CD14-positive monocyte (primary cell): ENCODE data around the gene TP53I3. TPM values are rescaled to one million over a fixed set of nuclear protein-coding genes. Genes with fewer than 3 reads are reported as not detected.
"Not testable (repeated sequence)": the region's sequence is repeated elsewhere in the genome, so short reads cannot be mapped to it uniquely, and the experiment has no call there.

Source experiments
- DNase-seq, 3 donors: peaks; one replicate each; pipeline ENCODE4 v3.0.0-alpha.2; 2011 to 2022
- H2AFZ ChIP-seq: 2 replicates; pipeline ENCODE4 v1.6.0; 2012; ENCODE audit warnings: mild to moderate bottlenecking, low read depth, low read length, inconsistent platforms; ENCODE audit not compliant: insufficient read depth, poor library complexity, severe bottlenecking
- H3K27ac ChIP-seq, 2 donors: 1 replicate in 1 of 2; 2 replicates in 1 of 2; pipeline ENCODE4 v1.5.1; 2012 to 2013; ENCODE audit warnings: low read length in 2 of 2, control low read depth in 1 of 2, inconsistent platforms in 1 of 2, low read depth in 1 of 2, mild to moderate bottlenecking in 1 of 2
- H3K27me3 ChIP-seq, 2 donors: one replicate each; pipeline versions ENCODE4 v1.6.0 to v1.6.1; 2011 to 2013; ENCODE audit warnings: low read length in 2 of 2; ENCODE audit not compliant: control insufficient read depth in 2 of 2, insufficient read depth in 2 of 2
- H3K36me3 ChIP-seq, 2 donors: replicated peaks in 1 of 2; 1 replicate in 1 of 2; 2 replicates in 1 of 2; pipeline versions ENCODE4 v1.5.1 to v1.6.1; 2012 to 2013; ENCODE audit warnings: low read length in 2 of 2, control low read depth in 1 of 2, inconsistent platforms in 1 of 2, mild to moderate bottlenecking in 1 of 2; ENCODE audit not compliant: insufficient read depth in 2 of 2, control insufficient read depth in 1 of 2
- H3K4me1 ChIP-seq, 2 donors: 1 replicate in 1 of 2; 2 replicates in 1 of 2; pipeline versions ENCODE4 v1.5.1 to v1.6.1; 2012 to 2013; ENCODE audit warnings: low read length in 2 of 2, control low read depth in 1 of 2, inconsistent platforms in 1 of 2, mild to moderate bottlenecking in 1 of 2, moderate library complexity in 1 of 2; ENCODE audit not compliant: insufficient read depth in 2 of 2, control insufficient read depth in 1 of 2
- H3K4me2 ChIP-seq: replicated peaks from 2 replicates; pipeline ENCODE3; 2012; ENCODE audit warnings: low read length, moderate library complexity, mild to moderate bottlenecking; ENCODE audit not compliant: poor library complexity, severe bottlenecking; ENCODE audit errors: extremely low read depth
- H3K4me3 ChIP-seq, 3 experiments: fragments of 200-600 bp in 1 of 3; sonication (generic) in 1 of 3; replicated peaks in 1 of 3; 1 replicate in 2 of 3; 2 replicates in 1 of 3; pipeline ENCODE4 v1.5.1; 2011 to 2013; ENCODE audit warnings: low read length in 3 of 3, mild to moderate bottlenecking in 3 of 3, control low read depth in 2 of 3, low read depth in 2 of 3, inconsistent platforms in 1 of 3, moderate library complexity in 1 of 3
- H3K79me2 ChIP-seq: 2 replicates; pipeline ENCODE4 v1.6.0; 2012; ENCODE audit warnings: mild to moderate bottlenecking, control low read depth, inconsistent platforms, low read length, moderate library complexity; ENCODE audit not compliant: insufficient read depth
- H3K9ac ChIP-seq: 2 replicates; pipeline ENCODE4 v1.6.0; 2017; ENCODE audit warnings: low read length, mild to moderate bottlenecking; ENCODE audit not compliant: insufficient read depth, poor library complexity, severe bottlenecking
- H3K9me3 ChIP-seq, 2 donors: replicated peaks in 1 of 2; 1 replicate in 1 of 2; 2 replicates in 1 of 2; pipeline versions ENCODE4 v1.5.1 to v1.6.1; 2012 to 2013; ENCODE audit warnings: low read length in 2 of 2, control low read depth in 1 of 2; ENCODE audit not compliant: control insufficient read depth in 1 of 2, insufficient read depth in 1 of 2
- H4K20me1 ChIP-seq: 2 replicates; pipeline ENCODE4 v1.6.0; 2012; ENCODE audit warnings: mild to moderate bottlenecking, low read length, control low read depth, moderate library complexity; ENCODE audit not compliant: insufficient read depth
- H3K27ac Mint-ChIP-seq, 7 donors: one replicate each; pipeline ENCODE4 v1.8.0; 2020; ENCODE audit warnings: mild to moderate bottlenecking in 7 of 7, mixed read lengths in 7 of 7, moderate library complexity in 6 of 7, inconsistent platforms in 2 of 7
- H3K27me3 Mint-ChIP-seq, 3 donors: one replicate each; pipeline ENCODE4 v1.8.0; 2021 to 2022; ENCODE audit warnings: low read depth in 3 of 3, mild to moderate bottlenecking in 3 of 3, mixed read lengths in 3 of 3, moderate library complexity in 3 of 3, inconsistent platforms in 1 of 3
- H3K36me3 Mint-ChIP-seq, 2 donors: one replicate each; pipeline ENCODE4 v1.8.0; 2020; ENCODE audit warnings: mixed read lengths in 2 of 2, inconsistent platforms in 1 of 2, mild to moderate bottlenecking in 1 of 2
- H3K4me1 Mint-ChIP-seq: one replicate; pipeline ENCODE4 v1.8.0; 2020; ENCODE audit warnings: mild to moderate bottlenecking, mixed read lengths
- H3K4me3 Mint-ChIP-seq, 2 donors: one replicate each; pipeline ENCODE4 v1.8.0; 2020; ENCODE audit warnings: mild to moderate bottlenecking in 2 of 2, mixed read lengths in 2 of 2, moderate library complexity in 1 of 2
- H3K9me3 Mint-ChIP-seq, 7 donors: one replicate each; pipeline ENCODE4 v1.8.0; 2020 to 2022; ENCODE audit warnings: mixed read lengths in 7 of 7, mild to moderate bottlenecking in 6 of 7, moderate library complexity in 6 of 7, inconsistent platforms in 2 of 7
- CTCF ChIP-seq: fragments of 200-600 bp; IDR thresholded peaks from one replicate; pipeline ENCODE4 v1.8.0; 2022; ENCODE audit warnings: antibody characterized with exemption, mild to moderate bottlenecking
- WGBS: methylation state at CpG from one replicate; pipeline ENCODE4 v1.1.5; 2013; ENCODE audit warnings: missing lambda C conversion rate; ENCODE audit not compliant: insufficient coverage; 5-methylcytosine and 5-hydroxymethylcytosine counted together
- intact Hi-C, 2 donors: fragments of 100-400 bp; cut with micrococcal nuclease; formaldehyde crosslinking; loops; one replicate each; pipeline versions ENCODE4 v1.15.0 to v1.15.1; 2023
- polyA plus RNA-seq, 3 donors: library from polyadenylated mRNA; depleted of rRNA in 1 of 3; unstranded in 2 of 3; stranded (reverse) in 1 of 3; fragments of 300-500 nt in 2 of 3; fragments of >200 nt in 1 of 3; fragmentation: Illumina TruSeq in 2 of 3; gene quantifications; 1 replicate in 2 of 3; 2 replicates in 1 of 3; pipeline ENCODE4 v1.2.3, GENCODE V29; 2012 to 2021

Gene TP53I3
- polyA plus RNA-seq, 3 donors, result 24.5 to 41.7 (median 34.9) TPM

- no peaks in the 10 kb centered on the region for H4K20me1 ChIP-seq
- Mint-ChIP-seq H3K4me3 (no peak overlapping the region), H3K4me1 (no peaks in the 10 kb centered on the region), H3K27me3 (peaks cover 0 to 2% (median 0%) of the 10 kb centered on the region in 3 donors), H3K36me3 (peaks cover 19 to 49% of the 10 kb centered on the region in 2 donors), H3K27ac (no peak overlapping the region), H3K9me3 (peaks cover 25 to 50% (median 38%) of the 10 kb centered on the region in 7 donors)
- no peak for TF ChIP-seq CTCF
- H3K4me2 ChIP-seq, result no peak overlapping the region
- no CpG with 5 or more reads among the region's 2 CpGs for WGBS
- intact Hi-C loops, result no loop called here
- H3K36me3 ChIP-seq, result peaks cover 13 to 20% of the 10 kb centered on the region in 2 donors
- no peak for DNase-seq
- no peaks in the 10 kb centered on the region for H3K79me2 ChIP-seq
- H3K27me3 ChIP-seq, result no peaks in the 10 kb centered on the region
- no peak overlapping the region for H3K4me3 ChIP-seq
- no peak overlapping the region for H3K9ac ChIP-seq
- H3K27ac ChIP-seq, result no peak overlapping the region
- no peaks in the 10 kb centered on the region for H3K4me1 ChIP-seq
- H3K9me3 ChIP-seq, result peaks cover 6 to 22% of the 10 kb centered on the region in 2 donors
- H2AFZ ChIP-seq, result no peak overlapping the region
Measured at GRCh38 chr2:24101992-24102391, 17.4 kb upstream of the TP53I3 start.

- H4K20me1 ChIP-seq, H3K4me2 ChIP-seq, H3K79me2 ChIP-seq, H3K4me1 Mint-ChIP-seq, DNase-seq, H3K4me3 ChIP-seq, H3K27me3 ChIP-seq, H3K27ac Mint-ChIP-seq, H2AFZ ChIP-seq, H3K27me3 Mint-ChIP-seq, H3K27ac ChIP-seq, H3K4me3 Mint-ChIP-seq, intact Hi-C loops, H3K4me1 ChIP-seq, H3K9ac ChIP-seq: not testable (repeated sequence)
- peaks cover 18 to 27% of the 10 kb centered on the region in 2 donors for H3K36me3 ChIP-seq
- Mint-ChIP-seq H3K36me3 (peaks cover 28 to 54% of the 10 kb centered on the region in 2 donors), H3K9me3 (peaks cover 18 to 46% (median 31%) of the 10 kb centered on the region in 7 donors)
- peaks cover 6 to 17% of the 10 kb centered on the region in 2 donors for H3K9me3 ChIP-seq
- no CpG with 5 or more reads among the region's 2 CpGs for WGBS
Measured at GRCh38 chr2:24100732-24101131, 16.1 kb upstream of the TP53I3 start.

GRCh38 chr2:24095171-24095677, 10.6 kb upstream of the TP53I3 start:
- H3K9me3 ChIP-seq, H3K9ac ChIP-seq, H3K27ac ChIP-seq, H3K4me3 ChIP-seq, H3K27me3 ChIP-seq, H3K27me3 Mint-ChIP-seq, H2AFZ ChIP-seq, DNase-seq, H3K79me2 ChIP-seq, H3K4me2 ChIP-seq, intact Hi-C loops, H3K4me1 ChIP-seq, H3K4me1 Mint-ChIP-seq, H4K20me1 ChIP-seq, H3K4me3 Mint-ChIP-seq: not testable (repeated sequence)
- peaks cover 15 to 35% of the 10 kb centered on the region in 2 donors for H3K36me3 ChIP-seq
- peak overlapping the region in 2 of 7 donors; percentile 57 to 60 for H3K27ac Mint-ChIP-seq
- 97% methylated on average over 15 of the region's 17 CpGs for WGBS
- H3K36me3 Mint-ChIP-seq, result peaks cover 40 to 62% of the 10 kb centered on the region in 2 donors
- H3K9me3 Mint-ChIP-seq, result peaks cover 12 to 28% (median 19%) of the 10 kb centered on the region in 7 donors

GRCh38 chr2:24093270-24093669, 8.6 kb upstream of the TP53I3 start:
- H3K27ac ChIP-seq, H3K27ac Mint-ChIP-seq, H3K79me2 ChIP-seq, H3K27me3 ChIP-seq, H3K4me2 ChIP-seq, H3K27me3 Mint-ChIP-seq, H3K9ac ChIP-seq, H2AFZ ChIP-seq, H3K4me1 ChIP-seq, H3K4me3 ChIP-seq, intact Hi-C loops, H4K20me1 ChIP-seq, H3K4me3 Mint-ChIP-seq, H3K9me3 ChIP-seq, DNase-seq: not testable (repeated sequence)
- H3K36me3 Mint-ChIP-seq, result peaks cover 42 to 82% of the 10 kb centered on the region in 2 donors
- H3K9me3 Mint-ChIP-seq, result peaks cover 3 to 17% (median 13%) of the 10 kb centered on the region in 7 donors
- H3K4me1 Mint-ChIP-seq, result peaks cover 11% of the 10 kb centered on the region
- peaks cover 15 to 35% of the 10 kb centered on the region in 2 donors for H3K36me3 ChIP-seq
- WGBS, result no CpG with 5 or more reads among the region's 5 CpGs
